Activated CD4-positive, alpha-beta T cell treated with anti-CD3 and anti-CD28 coated beads, Interleukin-2, amount 50 U/mL, for 1 hour (primary cell): ENCODE results near the gene MTHFD2.
"Not testable (repeated sequence)": the region's sequence is repeated elsewhere in the genome, so short reads cannot be mapped to it uniquely, and the experiment has no call there.

Experiments
- DNase-seq: peaks from one replicate; pipeline ENCODE4 v3.0.0-alpha.2; 2020

Gene MTHFD2

GRCh38 chr2:74198461-74199274 is at the start of gene MTHFD2:
Gene MTHFD2 (plus strand): TSS chr2:74198615. CDS start chr2:74198642, 27 bp downstream.
- peak; percentile 86 for DNase-seq

GRCh38 chr2:74149247-74149525 is 49.2 kb upstream of the MTHFD2 start:
- no peak for DNase-seq

- no peak for DNase-seq
These were observed 48.7 kb upstream of the MTHFD2 start for GRCh38 chr2:74149570-74150319.

GRCh38 chr2:74152954-74153353 is 45.5 kb upstream of the MTHFD2 start:
- DNase-seq = no peak

GRCh38 chr2:74155830-74156229 is 42.6 kb upstream of the MTHFD2 start:
- DNase-seq = no peak

- DNase-seq = no peak
These were observed 35.5 kb upstream of the MTHFD2 start for GRCh38 chr2:74162951-74163350.

- no peak for DNase-seq
These were observed 33.7 kb upstream of the MTHFD2 start for GRCh38 chr2:74164761-74165160.

- DNase-seq = no peak
These were observed 29.7 kb upstream of the MTHFD2 start for GRCh38 chr2:74168739-74169138.

- no peak for DNase-seq
These were observed 23.5 kb upstream of the MTHFD2 start for GRCh38 chr2:74174909-74175308.

- no peak for DNase-seq
These were observed 20.7 kb upstream of the MTHFD2 start for GRCh38 chr2:74177696-74178095.

- peak; percentile 97 for DNase-seq
These were observed 20.0 kb upstream of the MTHFD2 start, which contains the start of gene MOB1A for GRCh38 chr2:74178211-74179062. Gene MOB1A (minus strand): TSS chr2:74178879. CDS start chr2:74178674, 205 bp downstream.

GRCh38 chr2:74179063-74179865 is 19.2 kb upstream of the MTHFD2 start:
- no peak for DNase-seq

GRCh38 chr2:74181739-74182138 is 16.7 kb upstream of the MTHFD2 start:
- no peak for DNase-seq

- no peak for DNase-seq
These were observed 14.5 kb upstream of the MTHFD2 start for GRCh38 chr2:74183878-74184277.

GRCh38 chr2:74186038-74186437 is 12.4 kb upstream of the MTHFD2 start:
- no peak for DNase-seq

GRCh38 chr2:74186706-74187105 is 11.7 kb upstream of the MTHFD2 start:
- not testable (repeated sequence) for DNase-seq

GRCh38 chr2:74188018-74188601 is 10.3 kb upstream of the MTHFD2 start:
- DNase-seq = no peak

GRCh38 chr2:74188696-74189095 is 9.7 kb upstream of the MTHFD2 start:
- DNase-seq = no peak

GRCh38 chr2:74191596-74192380 is 6.6 kb upstream of the MTHFD2 start:
- no peak for DNase-seq

- no peak for DNase-seq
These were observed 3.6 kb upstream of the MTHFD2 start for GRCh38 chr2:74194799-74195198.

- no peak for DNase-seq
These were observed 1.4 kb upstream of the MTHFD2 start for GRCh38 chr2:74197049-74197448.
